GM13976 (cell line): ENCODE data around the gene ATG10.

ENCODE experiments used
- DNase-seq: peaks from one replicate; pipeline ENCODE4 v3.0.0; 2012; ENCODE audit warnings: low spot score
- in situ Hi-C: fragments of 300-500 bp; cut with MboI; formaldehyde crosslinking; loops from one replicate; pipeline ENCODE4 v1.12.0; 2022; ENCODE audit warnings: low sequenced_read_pairs, mixed read lengths, inconsistent platforms; ENCODE audit not compliant: unreplicated experiment
- TF ChIP-seq, protein P1 (sequence below): IDR thresholded peaks from 2 replicates; pipeline ENCODE4 v1.5.1; 2012; ENCODE audit warnings: borderline replicate concordance, mild to moderate bottlenecking; ENCODE audit not compliant: insufficient read depth; ENCODE audit errors: extremely low read depth, missing control alignments, control extremely low read depth

ATG10 gene

DNA sequence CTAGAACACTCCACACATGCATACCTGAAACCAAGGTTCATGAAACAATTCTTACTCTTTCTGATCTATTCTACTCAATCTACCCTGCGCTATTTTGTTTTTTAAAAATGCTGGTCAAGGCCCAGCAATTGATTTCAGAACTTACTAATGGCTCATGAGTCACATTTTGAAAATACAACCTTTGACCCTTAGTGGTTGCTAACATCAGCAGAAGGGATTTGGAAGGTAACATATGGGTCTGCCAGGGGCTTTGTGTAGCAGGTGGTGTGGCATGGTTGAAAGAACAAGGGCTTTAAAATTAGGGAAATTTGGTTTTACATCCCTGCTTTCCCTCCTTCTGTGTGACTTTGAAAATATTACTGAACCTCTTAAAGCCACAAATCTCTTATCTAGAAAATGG is 101.4 kb downstream of the ATG10 start:
- TF ChIP-seq, protein P1, sequence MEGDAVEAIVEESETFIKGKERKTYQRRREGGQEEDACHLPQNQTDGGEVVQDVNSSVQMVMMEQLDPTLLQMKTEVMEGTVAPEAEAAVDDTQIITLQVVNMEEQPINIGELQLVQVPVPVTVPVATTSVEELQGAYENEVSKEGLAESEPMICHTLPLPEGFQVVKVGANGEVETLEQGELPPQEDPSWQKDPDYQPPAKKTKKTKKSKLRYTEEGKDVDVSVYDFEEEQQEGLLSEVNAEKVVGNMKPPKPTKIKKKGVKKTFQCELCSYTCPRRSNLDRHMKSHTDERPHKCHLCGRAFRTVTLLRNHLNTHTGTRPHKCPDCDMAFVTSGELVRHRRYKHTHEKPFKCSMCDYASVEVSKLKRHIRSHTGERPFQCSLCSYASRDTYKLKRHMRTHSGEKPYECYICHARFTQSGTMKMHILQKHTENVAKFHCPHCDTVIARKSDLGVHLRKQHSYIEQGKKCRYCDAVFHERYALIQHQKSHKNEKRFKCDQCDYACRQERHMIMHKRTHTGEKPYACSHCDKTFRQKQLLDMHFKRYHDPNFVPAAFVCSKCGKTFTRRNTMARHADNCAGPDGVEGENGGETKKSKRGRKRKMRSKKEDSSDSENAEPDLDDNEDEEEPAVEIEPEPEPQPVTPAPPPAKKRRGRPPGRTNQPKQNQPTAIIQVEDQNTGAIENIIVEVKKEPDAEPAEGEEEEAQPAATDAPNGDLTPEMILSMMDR: no peak
- in situ Hi-C loops: no loop called here
- no peak for DNase-seq

DNA sequence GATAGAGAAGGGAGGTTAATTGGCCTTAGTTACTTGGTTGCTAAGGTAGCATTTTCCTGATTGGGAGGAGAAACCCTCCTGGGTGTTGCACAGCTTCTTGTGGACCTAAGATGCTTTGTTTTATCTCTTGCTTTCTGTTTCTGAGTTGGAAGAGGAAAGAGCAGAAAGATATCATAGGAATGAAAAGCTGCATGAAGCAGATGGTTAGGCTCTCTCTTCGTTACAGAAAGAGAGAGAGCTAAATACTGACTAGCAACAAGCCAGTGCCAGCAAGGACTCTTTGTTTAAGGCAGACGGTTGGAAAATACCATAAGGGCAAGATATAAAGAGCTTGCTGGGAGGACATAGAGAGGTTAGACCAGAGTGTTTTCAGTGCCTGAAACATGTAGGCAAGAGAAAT is 103.1 kb downstream of the ATG10 start:
- in situ Hi-C loops: no loop called here
- no peak for DNase-seq
- TF ChIP-seq, protein P1: no peak

DNA sequence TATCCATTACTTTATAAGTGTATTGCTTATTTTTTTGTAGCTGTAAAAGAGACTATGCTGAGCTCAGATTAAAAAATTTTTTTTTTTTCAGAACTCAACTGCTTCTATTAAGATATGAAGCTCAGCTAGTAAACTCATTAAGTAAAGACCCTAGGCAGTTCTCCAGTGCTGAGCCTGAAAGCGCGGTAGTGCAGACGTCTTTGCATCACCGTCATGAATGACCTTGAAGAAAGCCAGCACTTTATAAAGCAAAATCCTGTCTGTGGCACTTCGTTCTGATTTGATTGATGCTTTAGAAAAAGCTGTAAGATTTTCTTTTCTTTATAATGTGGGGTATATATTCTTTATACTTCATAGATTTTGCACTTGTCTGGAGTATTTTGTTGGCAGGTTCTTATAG is 105.7 kb downstream of the ATG10 start:
- in situ Hi-C loops: no loop called here
- DNase-seq: no peak
- TF ChIP-seq, protein P1: no peak

DNA sequence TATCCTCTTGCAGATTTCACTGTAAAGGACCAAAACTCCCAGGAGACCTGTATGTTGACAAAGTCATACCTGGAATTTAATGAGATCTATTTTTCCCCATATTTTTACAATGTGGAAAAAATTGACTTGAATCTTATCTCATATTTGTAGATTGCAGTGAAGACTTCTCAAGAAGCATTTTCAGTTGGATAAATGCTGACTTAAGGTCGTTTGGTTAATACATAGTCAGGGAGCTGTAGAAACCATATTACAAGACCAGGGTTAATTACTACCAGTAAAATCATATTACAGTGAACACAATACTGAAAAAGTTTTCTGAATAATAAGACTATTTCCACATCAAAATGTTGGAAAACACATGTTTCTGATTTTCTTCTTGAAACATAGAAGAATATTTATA is 119.8 kb downstream of the ATG10 start:
- in situ Hi-C loops: no loop called here
- DNase-seq: no peak
- TF ChIP-seq, protein P1: no peak

GRCh38 chr5:82095536-82095935 is 123.7 kb downstream of the ATG10 start:
- no peak for DNase-seq
- in situ Hi-C loops: no loop called here
- TF ChIP-seq, protein P1: no peak

DNA sequence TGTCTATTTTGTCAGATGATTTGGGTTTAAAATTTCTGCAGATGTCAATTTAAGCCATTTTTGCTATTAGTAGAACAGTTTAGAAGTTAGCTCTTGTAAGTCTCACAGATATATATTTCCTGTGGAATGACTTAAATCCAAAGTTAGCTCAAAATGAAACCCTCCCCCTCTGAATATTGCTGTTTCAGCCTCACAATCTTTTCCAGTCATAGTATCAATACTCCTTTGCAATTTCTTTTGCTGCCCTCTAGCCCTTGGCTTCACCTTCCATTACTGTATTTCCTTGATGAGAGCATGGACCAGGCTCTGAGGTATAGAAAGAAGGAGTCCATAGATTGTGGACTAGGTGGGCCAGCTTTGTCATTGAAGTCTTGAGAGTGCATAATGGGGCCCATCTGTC is 124.4 kb downstream of the ATG10 start:
- TF ChIP-seq, protein P1: no peak
- no peak for DNase-seq
- in situ Hi-C loops: no loop called here
